K562 (cell line): ENCODE measurements around the gene TOX3. TPM values are rescaled to one million over a fixed set of nuclear protein-coding genes. Genes with fewer than 3 reads are reported as not detected.

Experiments used
- ATAC-seq: fragments of 200-7000 bp; cut with Tn5 transposase; 3 replicates; pipeline ENCODE4 v1.9.1; 2020; ENCODE audit warnings: moderate library complexity
- BruUV-seq: library from RNA; stranded (reverse); fragments of 400-500 nt; replicated peaks from 2 replicates; lab custom pipeline; 2021; lab: Mats Ljungman, UMichigan
- CTCF ChIA-PET: fragments of 300-600 bp; formaldehyde crosslinking; extraction: SDS; loops from one replicate; lab custom pipeline; 2021; ENCODE audit warnings: low intra/inter-chr PET ratio; lab: Yijun Ruan, JAX
- POLR2A ChIA-PET: fragments of 300-600, 350-650 bp; sonication (Branson Sonifier 250); formaldehyde crosslinking; extraction: SDS; loops from one replicate; lab custom pipeline; 2021; ENCODE audit warnings: antibody characterized with exemption, inconsistent platforms; lab: Yijun Ruan, JAX
- DNase-seq, 4 experiments: peaks; one replicate each; pipeline versions ENCODE4 v3.0.0 to v3.0.0-alpha.2; 2011 to 2018; ENCODE audit warnings: low spot score in 3 of 4, mixed read lengths in 3 of 4; ENCODE audit errors: extremely low read depth in 1 of 4
- FAIRE-seq: peaks from 2 replicates; lab custom pipeline; 2011; peaks lifted over from hg19 to GRCh38; lab: Jason Lieb, UNC
- H2AFZ ChIP-seq: 2 replicates; pipeline ENCODE4 v1.6.0; 2011; ENCODE audit warnings: low read depth, low read length, control low read depth, inconsistent platforms
- H3K27ac ChIP-seq: fragments of 200-600 bp; 3 replicates; pipeline ENCODE4 v1.8.0; 2011; ENCODE audit warnings: low read depth, mild to moderate bottlenecking, control low read depth, inconsistent platforms, low read length, moderate library complexity, mixed read lengths; ENCODE audit errors: extremely low read depth
- H3K27me3 ChIP-seq, 2 experiments: fragments of 300-600 bp in 1 of 2; 2 replicates in 1 of 2; 3 replicates in 1 of 2; pipeline versions ENCODE4 v1.6.0 to v1.8.0; 2011; ENCODE audit warnings: inconsistent platforms in 2 of 2, low read length in 2 of 2, mild to moderate bottlenecking in 1 of 2, mixed read lengths in 1 of 2, moderate library complexity in 1 of 2; ENCODE audit not compliant: control insufficient read depth in 2 of 2, insufficient read depth in 2 of 2
- H3K36me3 ChIP-seq: fragments of 300-600 bp; 3 replicates; pipeline ENCODE4 v1.8.0; 2011; ENCODE audit warnings: mild to moderate bottlenecking, low read length, inconsistent platforms; ENCODE audit not compliant: control insufficient read depth, insufficient read depth
- H3K4me1 ChIP-seq, 2 experiments: fragments of 200-600 bp in 1 of 2; replicated peaks in 1 of 2; 2 replicates in 1 of 2; 3 replicates in 1 of 2; pipeline versions ENCODE4 v1.5.1 to v1.8.0; 2011; ENCODE audit warnings: inconsistent platforms in 2 of 2, low read length in 2 of 2, mild to moderate bottlenecking in 1 of 2, mixed read lengths in 1 of 2, moderate library complexity in 1 of 2; ENCODE audit not compliant: control insufficient read depth in 2 of 2, insufficient read depth in 2 of 2
- H3K4me2 ChIP-seq: 2 replicates; pipeline ENCODE4 v1.6.1; 2011; ENCODE audit warnings: low read length, control low read depth, inconsistent platforms, mixed read lengths; ENCODE audit not compliant: insufficient read depth
- H3K4me3 ChIP-seq: fragments of 200-600 bp; sonication (generic), shearing (Covaris generic); 2 replicates; pipeline ENCODE4 v1.5.1; 2016; ENCODE audit warnings: control low read depth, inconsistent platforms
- H3K79me2 ChIP-seq: fragments of 200-600 bp; 3 replicates; pipeline ENCODE4 v1.8.0; 2011; ENCODE audit warnings: low read length, inconsistent platforms; ENCODE audit not compliant: control insufficient read depth, insufficient read depth
- H3K9ac ChIP-seq, 2 experiments: 2 replicates each; pipeline versions ENCODE4 v1.6.0 to v1.6.1; 2011; ENCODE audit warnings: low read depth in 2 of 2, low read length in 2 of 2, control low read depth in 1 of 2, inconsistent platforms in 1 of 2, mild to moderate bottlenecking in 1 of 2, mixed read lengths in 1 of 2; ENCODE audit not compliant: insufficient read depth in 1 of 2
- H3K9me1 ChIP-seq: one replicate; pipeline ENCODE4 v1.6.0; 2011; ENCODE audit warnings: inconsistent platforms, mild to moderate bottlenecking, low read length, moderate library complexity; ENCODE audit not compliant: control insufficient read depth, insufficient read depth
- H3K9me3 ChIP-seq: replicated peaks from 2 replicates; pipeline ENCODE4 v1.5.1; 2011; ENCODE audit warnings: low read depth, low read length, inconsistent platforms; ENCODE audit not compliant: control insufficient read depth, insufficient read depth
- H4K20me1 ChIP-seq: replicated peaks from 2 replicates; pipeline ENCODE4 v1.6.1; 2011; ENCODE audit warnings: low read length, inconsistent platforms, mixed read lengths; ENCODE audit not compliant: control insufficient read depth, insufficient read depth
- DIDO1 ChIP-seq: fragments of 450-650 bp; IDR thresholded peaks from 2 replicates; pipeline ENCODE4 v1.6.1; 2016; ENCODE audit warnings: low read depth, missing biosample characterization, missing genetic modification characterization
- EZH2 ChIP-seq: IDR thresholded peaks from 2 replicates; pipeline ENCODE4 v1.6.1; 2012; ENCODE audit warnings: low read depth, mild to moderate bottlenecking, inconsistent platforms, low read length, borderline replicate concordance
- HNRNPLL ChIP-seq: fragments of 200-400 bp; formaldehyde crosslinking; IDR thresholded peaks from 2 replicates; pipeline ENCODE4 v1.6.1; 2017; ENCODE audit warnings: low read length, low read depth, mild to moderate bottlenecking; ENCODE audit not compliant: poor library complexity, severe bottlenecking
- HNRNPUL1 ChIP-seq: fragments of 200-400 bp; formaldehyde crosslinking; IDR thresholded peaks from 2 replicates; pipeline ENCODE4 v1.6.1; 2017; ENCODE audit warnings: low read length
- NCOA1 ChIP-seq: fragments of 450-650 bp; IDR thresholded peaks from 2 replicates; pipeline ENCODE4 v1.6.1; 2016; ENCODE audit warnings: low read depth
- REST ChIP-seq, 2 experiments: fragments of 450-650 bp; formaldehyde crosslinking in 1 of 2; IDR thresholded peaks; 2 replicates each; pipeline versions ENCODE4 v1.4.0 to v1.6.1; 2014 to 2020; ENCODE audit warnings: mild to moderate bottlenecking in 2 of 2, borderline replicate concordance in 1 of 2, low read depth in 1 of 2
- RNF2 ChIP-seq: sonication (generic); IDR thresholded peaks from 2 replicates; pipeline ENCODE4 v1.6.1; 2016
- ZBTB26 ChIP-seq: fragments of 450-650 bp; formaldehyde crosslinking; IDR thresholded peaks from 2 replicates; pipeline ENCODE4 v1.4.0; 2022; ENCODE audit warnings: missing genetic modification characterization
- ZNF395 ChIP-seq: fragments of 200-800 bp; sonication (Bioruptor generic); IDR thresholded peaks from 2 replicates; pipeline ENCODE4 v1.6.1; 2017; ENCODE audit warnings: missing genetic modification characterization, missing compliant biosample characterization
- ZNF408 ChIP-seq: fragments of 250-450 bp; sonication (Bioruptor Pico); IDR thresholded peaks from 2 replicates; pipeline ENCODE4 v1.4.0; 2020; ENCODE audit warnings: low read depth, mild to moderate bottlenecking, moderate library complexity
- WGBS: fragments of 100-300 bp; shearing (Covaris generic); methylation state at CpG from one replicate; pipeline ENCODE4 v1.1.6; 2016; ENCODE audit warnings: low coverage, mixed read lengths; ENCODE audit not compliant: insufficient coverage; ENCODE audit errors: missing lambda C conversion rate; 5-methylcytosine and 5-hydroxymethylcytosine counted together
- in situ Hi-C: fragments of 300-500 bp; cut with MboI; formaldehyde crosslinking; loops from 4 replicates; pipeline ENCODE4 v1.15.0; 2018; ENCODE audit warnings: inconsistent platforms, mixed read lengths
- intact Hi-C: fragments of 100-400 bp; cut with micrococcal nuclease; formaldehyde crosslinking; loops from 2 replicates; pipeline ENCODE4 v1.14.2; 2022
- polyA plus RNA-seq, 8 experiments: library from polyadenylated mRNA; depleted of rRNA in 4 of 8; stranded (reverse) in 5 of 8; unstranded in 3 of 8; fragments of >200 nt; fragmentation: Nextera tagmentation in 2 of 8; fragmentation: Illumina TruSeq in 1 of 8; extraction: Ambion mirVana in 2 of 8; extraction: Trizol in 1 of 8; gene quantifications; 2 replicates each; pipeline versions ENCODE4 v1.2.1 to v1.2.3, GENCODE V29; 2011 to 2014; ENCODE audit warnings: inconsistent platforms in 1 of 8, missing spikeins in 1 of 8
- total RNA-seq, 7 experiments: library from RNA; depleted of rRNA in 6 of 7; stranded (reverse); fragments of >200 nt in 6 of 7; fragmentation: Illumina TruSeq in 2 of 7; extraction: Trizol in 2 of 7; gene quantifications; 2 replicates each; pipeline versions ENCODE4 v1.2.1 to v1.2.3, GENCODE V29; 2011 to 2021; ENCODE audit warnings: low replicate concordance in 1 of 7

Gene TOX3
- total and polyA plus RNA-seq, 9 of the 15 experiments (the other 6 are each of a cell fraction or from before 2014, with no cell fraction given), result not detected

GRCh38 chr16:52584354-52585320 is 37.7 kb upstream of the TOX3 start:
- Histone ChIP-seq H4K20me1 (no peaks in the 10 kb centered on the region; the same call in 1 of the 2 replicates), H3K9me3 (no peaks in the 10 kb centered on the region), H3K27me3 (no peaks in the 10 kb centered on the region), H2AFZ (no peak overlapping the region), H3K4me2 (no peak overlapping the region), H3K9ac (no peak overlapping the region), H3K4me3 (no peak overlapping the region), H3K4me1 (no peaks in the 10 kb centered on the region), H3K79me2 (no peaks in the 10 kb centered on the region), H3K36me3 (no peaks in the 10 kb centered on the region), H3K27ac (no peak overlapping the region), H3K9me1 (no peaks in the 10 kb centered on the region)
- ChIA-PET POLR2A (interaction anchor here (0.6 kb wide), 1 partner anchor 1748 kb away, joined by 3 read pairs; no protein-coding TSS in a partner anchor), CTCF (no interaction called here)
- ATAC-seq, result no peak
- DNase-seq, result no peak
- WGBS, result 0% methylated on average over 5 of the region's 5 CpGs
- BruUV-seq, result no TSS peak
- FAIRE-seq, result no peak
- in situ Hi-C loops (no loop called here), intact Hi-C loops (no loop called here)
- TF ChIP-seq HNRNPUL1 (no peak), NCOA1 (no peak), ZBTB26 (CRISPR knock-in tag) (no peak), EZH2 (no peak), RNF2 (no peak), HNRNPLL (no peak), ZNF395 (CRISPR knock-in tag) (no peak), REST (IDR thresholded peaks at IDR 0.05; ENCODE audit: borderline replicate concordance) (no peak), REST (CRISPR knock-in tag; IDR thresholded peaks at IDR 0.05; ENCODE audit: low read depth) (no peak), DIDO1 (tag) (no peak), ZNF408 (no peak)
